Right hindlimb (tissue), 1 donor: ENCODE results near the gene ME1.
"Not testable (repeated sequence)": the region's sequence is repeated elsewhere in the genome, so short reads cannot be mapped to it uniquely, and the experiment has no call there.

Experiments used
- DNase-seq: peaks from one replicate; pipeline ENCODE4 v3.0.0-alpha.2; 2018

Gene ME1

DNA sequence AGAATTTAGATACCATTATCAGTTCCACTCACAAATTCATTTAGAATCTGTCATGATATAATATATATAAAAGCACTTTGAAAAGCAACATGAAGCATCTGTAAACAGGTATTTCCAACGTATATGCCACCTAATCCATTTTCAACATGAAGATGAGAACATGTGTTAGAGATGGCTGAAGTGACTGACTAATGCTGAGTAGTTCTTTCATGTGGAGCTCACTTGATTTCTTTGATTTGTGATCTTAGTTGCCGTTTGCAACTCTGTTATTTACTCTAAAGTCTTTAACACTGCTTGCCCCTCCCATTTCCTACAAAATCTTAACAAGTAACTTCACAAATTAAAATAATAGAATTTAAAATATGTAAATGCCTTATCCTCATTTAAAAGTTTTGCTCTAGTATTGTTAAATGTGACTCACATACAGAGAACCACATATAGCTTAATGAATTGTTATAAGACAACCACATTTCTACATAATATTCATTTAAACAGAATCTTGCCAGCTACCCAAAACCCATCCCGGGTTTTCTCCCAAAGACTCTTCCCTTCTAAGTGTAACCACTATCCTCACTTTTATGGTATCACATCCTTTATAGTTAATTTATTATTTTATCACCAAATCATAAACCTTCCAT lies 78.3 kb downstream of the ME1 start:
- DNase-seq = no peak

DNA sequence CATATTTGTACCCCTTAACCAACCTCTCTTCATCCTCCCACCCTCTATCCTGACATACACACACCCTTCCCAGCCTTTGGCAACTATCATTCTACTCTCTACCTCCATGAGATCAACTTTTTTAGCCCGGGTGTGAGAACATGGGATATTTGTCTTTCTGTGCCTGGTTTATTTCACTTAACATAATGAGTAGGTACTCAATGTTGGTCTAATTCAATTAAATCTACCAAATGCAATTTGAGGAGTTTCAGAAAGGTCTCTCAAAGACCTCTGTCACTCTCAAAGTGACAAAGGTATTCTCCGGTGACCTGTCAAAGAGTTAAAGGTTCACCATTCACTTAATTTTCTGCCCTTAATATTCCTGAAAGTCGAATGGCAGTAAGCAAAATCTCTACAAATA lies 87.7 kb downstream of the ME1 start:
- no peak for DNase-seq

DNA sequence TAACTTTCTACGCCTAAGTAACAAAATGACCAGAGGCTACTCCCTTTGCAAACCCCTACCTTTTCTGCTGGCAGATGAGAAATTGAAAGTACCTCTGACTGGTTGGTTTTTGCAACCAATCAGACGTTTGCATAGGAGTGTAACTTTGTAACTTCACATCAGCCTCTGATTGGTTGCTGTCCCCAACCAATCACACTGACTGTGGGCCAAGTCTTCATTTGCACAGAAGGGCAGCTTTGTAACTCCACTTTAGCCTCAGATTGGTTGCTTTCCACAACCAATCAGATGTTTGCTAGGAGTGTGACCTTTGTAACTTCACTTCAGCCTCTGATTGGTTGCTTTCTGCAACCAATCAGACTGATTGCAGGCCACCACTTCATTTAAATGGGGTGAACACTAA lies 89.1 kb downstream of the ME1 start:
- DNase-seq = no peak

DNA sequence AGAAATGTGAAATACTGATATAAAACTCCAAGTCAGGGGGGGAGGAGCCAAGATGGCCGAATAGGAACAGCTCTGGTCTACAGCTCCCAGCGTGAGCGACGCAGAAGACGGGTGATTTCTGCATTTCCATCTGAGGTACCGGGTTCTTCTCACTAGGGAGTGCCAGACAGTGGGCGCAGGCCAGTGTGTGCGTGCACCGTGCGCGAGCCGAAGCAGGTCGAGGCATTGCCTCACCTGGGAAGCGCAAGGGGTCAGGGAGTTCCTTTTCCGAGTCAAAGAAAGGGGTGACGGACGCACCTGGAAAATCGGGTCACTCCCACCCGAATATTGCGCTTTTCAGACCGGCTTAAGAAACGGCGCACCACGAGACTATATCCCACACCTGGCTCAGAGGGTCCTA lies 96.9 kb downstream of the ME1 start:
- DNase-seq = not testable (repeated sequence)

DNA sequence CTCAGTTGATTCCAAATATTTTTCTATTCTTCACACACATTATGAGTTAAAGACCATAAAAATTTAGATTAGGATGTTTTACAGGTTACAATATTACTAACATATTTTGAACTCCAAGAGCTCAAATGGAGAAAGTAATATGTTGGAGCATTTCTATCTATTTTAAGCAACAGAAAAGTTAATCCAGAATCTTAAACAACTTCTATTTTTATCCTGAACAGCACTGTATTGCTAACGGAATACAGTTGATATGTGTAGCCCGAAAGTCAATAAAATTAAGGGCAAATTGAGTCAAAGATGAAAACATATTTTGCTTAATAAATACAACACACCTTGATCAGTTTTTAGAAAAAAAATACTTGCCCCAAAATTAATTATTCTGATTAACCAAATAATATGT lies 97.4 kb downstream of the ME1 start:
- DNase-seq = no peak

DNA sequence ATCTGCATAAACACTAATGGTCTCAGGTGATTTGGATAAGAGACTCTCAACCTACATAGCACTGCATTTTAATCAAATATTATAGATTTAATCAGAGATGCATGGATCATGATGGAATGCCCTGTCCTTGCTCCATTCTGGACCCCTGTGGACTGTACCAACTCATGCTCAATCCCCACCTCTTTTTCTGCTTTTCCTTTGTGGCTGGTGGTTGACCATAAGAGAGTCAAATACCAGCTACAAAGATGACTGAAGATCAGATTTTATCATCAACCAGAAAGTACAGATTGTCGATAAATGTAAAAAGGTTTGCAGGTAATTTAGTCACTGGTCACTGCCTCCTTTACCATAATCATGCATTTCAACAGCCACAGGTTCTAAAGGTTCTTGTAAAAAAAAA lies 116.2 kb downstream of the ME1 start:
- no peak for DNase-seq

DNA sequence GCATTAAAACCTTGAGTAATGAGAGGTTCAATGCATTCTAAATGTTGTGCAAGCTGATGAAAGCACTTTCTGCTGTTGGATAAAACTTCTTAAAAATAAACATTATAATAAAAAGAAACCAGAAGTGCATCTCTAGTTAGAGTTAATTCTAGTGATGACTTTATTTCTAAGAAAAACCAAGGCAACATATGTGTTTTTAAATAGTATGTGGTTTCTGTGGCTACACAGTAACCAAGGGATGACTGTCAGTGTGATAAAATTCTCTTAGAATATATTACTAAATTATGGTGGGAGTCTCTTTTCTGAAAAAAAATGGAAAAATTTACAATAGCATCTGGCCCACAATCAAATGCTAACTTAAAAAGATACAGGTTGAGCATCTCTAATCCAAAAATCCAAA lies 117.0 kb downstream of the ME1 start:
- DNase-seq = no peak

DNA sequence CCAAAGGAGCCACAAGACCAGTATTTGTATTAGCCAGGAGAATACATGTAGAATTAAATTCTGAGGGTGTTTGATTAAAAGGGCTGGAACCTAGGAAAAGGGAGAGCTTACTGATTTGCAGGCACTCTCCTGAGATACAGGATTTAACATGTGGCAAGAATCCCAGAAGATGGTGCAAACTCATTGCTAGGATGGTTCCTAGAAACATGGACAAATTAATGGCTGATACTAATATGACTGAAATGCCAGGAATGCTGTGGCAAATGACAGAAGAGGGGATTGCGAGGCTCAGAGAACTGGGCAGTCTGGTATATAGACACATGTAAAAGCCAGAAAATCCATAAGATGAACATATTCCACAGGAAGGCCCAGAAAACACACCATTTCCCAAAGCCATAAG lies 119.6 kb downstream of the ME1 start:
- no peak for DNase-seq

DNA sequence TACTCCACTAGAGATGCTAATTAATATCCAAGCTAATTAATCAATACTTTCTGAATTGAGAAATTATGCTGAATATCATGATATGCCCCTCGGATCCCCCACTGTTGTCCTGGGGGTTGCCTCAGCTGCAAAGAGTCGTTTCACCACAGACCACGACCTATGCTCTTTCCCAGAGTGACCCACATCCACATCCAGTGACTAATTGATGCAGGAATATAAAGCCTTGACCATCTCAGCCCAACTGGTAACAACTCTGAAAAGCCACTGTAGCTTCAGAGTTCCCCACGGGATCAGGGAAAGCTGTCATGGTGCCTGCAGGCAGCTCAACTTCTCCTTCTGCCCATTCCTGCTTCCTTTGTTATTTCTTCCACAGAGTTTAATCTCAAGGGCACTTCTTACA lies 120.8 kb downstream of the ME1 start:
- no peak for DNase-seq

DNA sequence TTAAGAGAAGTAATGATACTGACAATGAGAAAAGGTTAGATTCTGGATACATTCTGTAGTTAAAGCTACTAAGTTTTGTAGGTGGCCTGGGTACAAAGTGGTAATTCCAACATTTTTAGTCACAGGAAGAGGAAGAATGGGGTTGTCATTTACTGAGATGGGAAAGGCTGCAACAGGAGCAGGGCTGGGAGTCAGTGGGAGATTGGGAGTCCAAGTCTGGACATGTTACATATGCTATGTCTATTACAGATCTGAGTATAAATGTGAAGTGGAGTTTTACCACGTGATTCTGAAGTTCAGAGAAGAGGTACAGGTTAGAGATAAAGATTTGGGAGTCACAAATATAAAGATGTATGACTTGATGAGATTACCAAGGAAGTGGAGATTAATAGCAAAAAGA lies 121.5 kb downstream of the ME1 start:
- DNase-seq = no peak

DNA sequence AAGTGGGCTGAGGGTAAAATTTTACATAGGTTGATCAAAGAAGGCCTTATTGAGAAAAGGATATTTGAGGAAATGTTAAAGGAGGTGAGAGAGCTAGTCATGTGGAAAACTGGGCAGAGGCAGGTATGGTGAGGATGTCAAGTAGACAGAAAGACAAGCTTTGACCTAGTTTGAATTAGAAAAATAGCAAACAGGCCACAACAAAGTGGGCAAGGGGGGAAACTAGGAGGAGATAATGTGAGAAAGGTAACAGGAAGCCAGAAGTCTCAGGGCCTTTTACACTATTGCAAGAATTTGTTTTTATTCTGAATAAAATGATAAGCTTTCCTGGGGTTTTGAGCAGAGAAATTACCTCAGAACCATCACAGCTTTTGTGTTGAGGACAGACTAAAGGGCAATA lies 122.0 kb downstream of the ME1 start:
- no peak for DNase-seq

DNA sequence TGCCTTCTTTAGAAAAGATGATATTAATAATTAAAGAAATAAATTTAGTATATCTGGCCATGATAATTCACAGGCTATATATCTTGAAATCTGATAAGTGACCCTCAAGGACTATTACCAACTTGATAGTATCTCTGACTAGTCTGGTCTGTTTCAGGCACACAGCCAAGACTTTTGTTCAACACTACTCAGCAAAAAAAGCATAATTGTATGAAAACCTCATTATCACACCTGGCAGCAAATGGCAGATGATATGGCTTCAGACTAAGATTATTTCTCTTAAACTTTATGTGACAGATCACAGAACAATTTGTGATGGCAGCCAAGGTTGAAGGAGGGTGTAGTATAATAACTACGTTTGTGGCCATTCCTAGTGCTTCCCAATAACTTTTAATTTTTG lies 123.0 kb downstream of the ME1 start:
- no peak for DNase-seq

DNA sequence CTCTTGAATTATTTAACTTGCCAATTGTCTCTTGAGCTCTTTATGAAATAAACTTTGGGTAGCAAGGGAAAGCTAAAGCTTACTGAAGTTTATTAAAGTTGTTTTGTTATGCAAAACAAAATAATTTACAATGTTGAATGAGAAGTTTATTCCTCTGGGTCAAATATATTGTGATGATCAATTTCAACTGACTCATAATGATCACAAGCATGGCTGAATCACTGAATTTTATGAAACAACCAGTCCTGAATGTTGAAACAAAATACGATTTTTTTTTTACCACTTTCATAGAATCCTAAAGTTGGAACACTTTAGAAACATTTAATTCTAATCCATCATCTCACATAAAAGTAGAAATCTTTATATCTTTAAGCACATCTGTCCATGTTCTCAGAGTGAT lies 127.4 kb downstream of the ME1 start:
- no peak for DNase-seq

DNA sequence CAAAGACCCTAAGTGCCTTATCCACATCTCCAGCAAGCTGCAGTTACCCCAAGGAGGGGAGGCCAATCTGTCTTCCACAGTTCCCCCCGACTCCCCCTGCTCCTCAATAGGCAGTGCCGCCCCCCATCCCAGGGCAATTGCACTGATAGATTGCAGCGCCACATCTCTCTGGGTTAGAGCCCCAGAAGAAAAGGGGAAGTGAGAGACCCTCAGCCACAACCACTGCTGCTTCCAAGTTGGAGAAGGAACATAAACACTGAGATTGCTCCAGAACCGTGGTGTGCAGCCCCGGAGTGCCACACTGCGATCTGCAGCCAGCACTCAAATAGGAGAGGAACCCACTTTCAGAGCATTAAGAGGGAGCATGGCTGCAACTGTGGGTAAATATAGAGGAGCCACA lies 136.2 kb downstream of the ME1 start:
- DNase-seq = no peak

DNA sequence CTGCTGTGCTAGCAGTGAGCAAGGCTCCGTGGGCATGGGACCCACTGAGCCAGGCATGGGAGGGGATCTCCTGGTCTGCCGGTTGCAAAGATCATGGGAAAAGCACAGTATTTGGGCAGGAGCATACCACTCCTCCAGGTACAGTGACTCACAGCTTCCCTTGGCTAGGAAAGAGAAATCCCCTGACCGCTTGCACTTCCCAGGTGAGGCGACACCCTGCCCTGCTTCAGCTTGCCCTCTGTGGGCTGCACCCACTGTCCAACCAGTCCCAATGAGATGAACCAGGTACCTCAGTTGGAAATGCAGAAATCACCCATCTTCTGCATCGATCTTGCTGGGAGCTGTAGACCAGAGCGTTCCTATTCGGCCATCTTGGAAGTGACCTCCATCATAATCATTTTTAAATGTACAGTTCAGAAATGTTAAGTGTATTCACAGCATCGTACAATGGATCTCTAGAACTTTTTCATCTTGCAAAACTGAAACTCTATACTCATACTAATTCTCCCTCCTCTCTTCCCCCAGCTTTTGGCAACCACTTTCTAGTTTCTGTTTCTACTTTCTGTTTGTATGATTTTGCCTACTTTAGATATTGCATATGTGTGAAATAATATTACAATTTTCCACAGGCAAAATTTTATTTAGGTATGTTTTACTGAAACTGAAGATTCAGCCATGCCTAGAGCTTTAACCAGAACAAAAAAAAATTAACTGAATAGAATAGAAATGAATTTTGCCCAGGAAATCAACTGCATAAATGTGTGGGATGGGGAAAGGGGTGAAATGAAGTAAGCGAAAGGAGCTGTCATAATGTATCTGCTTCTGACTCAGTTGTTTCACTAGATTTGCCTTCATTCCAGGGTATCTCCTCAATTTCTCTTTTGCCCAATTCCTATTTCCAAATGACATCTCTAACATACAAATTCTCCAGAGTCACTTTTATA lies 137.7 kb downstream of the ME1 start:
- DNase-seq = no peak

DNA sequence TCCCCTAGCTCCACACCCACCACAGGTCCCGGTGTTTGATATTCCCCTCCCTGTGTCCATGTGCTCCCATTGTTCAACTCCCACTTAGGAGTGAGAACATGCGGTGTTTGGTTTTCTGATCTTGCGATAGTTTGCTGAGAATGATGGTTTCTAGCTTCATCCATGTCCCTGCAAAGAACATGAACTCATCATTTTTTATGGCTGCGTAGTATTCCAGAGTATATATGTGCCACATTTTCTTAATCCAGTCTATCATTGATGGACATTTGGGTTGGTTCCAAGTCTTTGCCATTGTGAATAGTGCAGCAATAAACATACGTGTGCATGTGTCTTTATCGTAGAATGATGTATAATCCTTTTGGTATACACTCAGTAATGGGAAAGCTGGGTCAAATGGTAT lies 143.6 kb downstream of the ME1 start:
- not testable (repeated sequence) for DNase-seq

DNA sequence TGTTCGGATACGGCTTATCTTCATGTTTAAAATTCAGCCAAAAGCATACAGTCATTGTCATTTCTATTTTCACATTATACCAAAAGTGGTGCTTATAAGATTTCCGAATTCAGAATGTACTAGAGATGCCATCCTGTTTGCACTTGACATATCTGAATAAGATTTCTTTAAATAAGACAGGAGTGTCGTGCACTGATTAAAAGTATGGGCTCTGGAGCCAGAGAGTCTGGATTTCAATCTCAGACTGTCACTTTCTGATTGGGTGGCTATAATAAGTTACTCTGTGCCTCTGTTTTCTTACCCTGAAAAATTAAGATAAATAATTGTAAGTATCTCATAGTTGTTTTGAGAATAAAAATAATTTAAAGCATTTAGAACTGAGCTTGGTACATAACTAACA lies 144.9 kb downstream of the ME1 start:
- DNase-seq = no peak

DNA sequence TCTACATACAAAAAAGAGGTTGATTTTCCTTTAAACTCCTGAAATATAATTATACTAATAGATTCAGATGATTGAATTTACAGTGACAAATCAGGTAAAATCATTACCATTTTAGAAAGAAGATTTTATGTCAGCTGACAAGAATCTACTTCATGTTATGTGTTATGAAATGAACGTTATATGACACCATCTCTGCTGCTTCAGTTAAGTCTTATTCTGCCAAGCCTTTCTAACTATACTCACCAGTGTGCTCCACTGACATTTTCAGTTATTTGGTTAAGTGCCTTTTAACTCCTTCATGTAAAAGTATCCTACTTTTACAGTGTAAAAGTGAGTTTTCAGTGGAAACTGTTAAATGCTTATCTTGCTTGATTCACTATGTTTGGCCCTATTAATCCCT lies 157.3 kb downstream of the ME1 start:
- DNase-seq = no peak

DNA sequence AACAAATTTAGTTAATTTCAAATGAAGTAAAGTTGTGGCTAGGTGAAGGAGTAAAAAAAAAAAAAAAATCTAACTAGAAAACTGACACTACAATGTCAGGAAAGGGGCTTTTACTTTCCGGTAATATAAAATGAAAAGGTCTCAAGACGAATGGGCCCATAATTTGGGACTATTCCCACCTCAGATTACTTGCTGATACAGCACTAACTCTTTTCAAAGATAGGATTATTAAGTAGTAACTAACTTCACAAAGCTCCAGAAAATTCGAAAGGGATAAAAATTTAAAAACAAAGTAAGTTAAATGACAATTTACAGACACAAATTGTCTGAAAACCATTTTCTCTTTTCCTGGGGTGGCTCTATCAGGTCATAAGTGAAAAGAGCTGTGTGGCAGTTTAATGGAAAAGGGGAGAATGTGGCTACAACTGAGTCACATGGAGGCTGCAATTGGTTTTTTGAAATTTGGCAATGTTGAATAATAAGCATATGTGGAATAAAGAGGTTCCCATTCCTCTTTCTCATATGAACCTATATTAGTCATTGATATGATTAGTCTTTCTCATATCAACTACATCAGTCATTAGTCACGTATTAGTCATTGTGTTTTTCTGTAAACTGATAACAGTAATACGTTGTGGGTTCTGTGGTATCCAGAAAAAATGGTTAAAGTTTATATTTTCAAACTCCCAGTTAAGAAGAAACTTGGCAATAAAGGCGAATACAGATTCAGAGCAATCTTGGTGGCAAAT lies 159.7 kb downstream of the ME1 start:
- no peak for DNase-seq

DNA sequence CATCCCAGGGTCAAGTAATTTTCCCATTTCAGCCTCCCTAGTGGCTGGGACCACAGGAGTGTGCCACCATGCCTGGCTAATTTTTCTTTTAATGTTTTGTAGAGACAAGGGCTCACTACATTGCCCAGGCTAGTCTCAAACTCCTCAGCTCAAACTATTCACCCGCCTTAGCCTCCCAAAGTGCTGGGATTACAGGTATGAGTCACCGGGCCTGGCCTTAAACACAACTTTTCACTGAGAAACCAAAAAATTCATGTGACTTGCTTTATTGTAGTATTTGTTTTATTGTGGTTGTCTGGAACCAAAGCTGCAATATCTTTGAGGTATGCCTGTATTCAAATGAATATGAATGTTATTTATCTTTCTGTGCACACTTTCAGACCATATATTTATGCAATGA lies 165.5 kb downstream of the ME1 start:
- no peak for DNase-seq

DNA sequence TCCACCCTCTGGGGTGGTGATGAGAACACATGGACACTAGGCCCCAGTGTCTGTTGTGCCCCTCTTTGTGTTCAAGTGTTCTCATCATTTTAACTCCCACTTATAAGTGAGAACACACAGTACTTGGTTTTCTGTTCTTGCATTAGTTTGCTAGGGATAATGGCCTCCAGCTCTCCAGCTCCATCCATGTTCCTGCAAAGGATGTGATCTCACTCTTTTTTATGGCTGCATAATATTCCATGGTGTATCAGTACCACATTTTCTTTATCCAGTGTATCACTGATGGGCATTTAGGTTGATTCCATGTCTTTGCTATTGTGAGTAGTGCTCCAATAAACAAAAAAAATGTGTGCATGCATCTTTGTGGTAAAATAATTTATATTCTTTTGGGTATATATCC lies 170.3 kb downstream of the ME1 start:
- no peak for DNase-seq

DNA sequence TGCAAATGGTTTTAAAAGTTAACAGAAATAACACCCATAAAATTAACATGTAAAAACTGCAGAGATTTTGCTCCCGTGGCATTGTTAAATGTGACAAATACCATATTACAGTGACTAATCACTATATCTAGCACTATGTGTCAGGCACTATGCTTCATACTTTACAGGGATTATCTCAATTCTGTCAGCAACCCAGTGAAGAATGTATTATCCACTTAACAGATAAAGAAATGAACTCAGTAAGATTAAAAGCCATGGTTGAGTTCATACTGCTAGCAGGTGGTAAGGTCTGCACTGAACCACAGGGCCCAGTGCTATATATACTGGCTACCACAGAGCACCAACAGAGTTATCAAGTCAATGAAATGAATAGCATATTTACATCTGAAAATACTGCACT lies 172.3 kb downstream of the ME1 start:
- no peak for DNase-seq

DNA sequence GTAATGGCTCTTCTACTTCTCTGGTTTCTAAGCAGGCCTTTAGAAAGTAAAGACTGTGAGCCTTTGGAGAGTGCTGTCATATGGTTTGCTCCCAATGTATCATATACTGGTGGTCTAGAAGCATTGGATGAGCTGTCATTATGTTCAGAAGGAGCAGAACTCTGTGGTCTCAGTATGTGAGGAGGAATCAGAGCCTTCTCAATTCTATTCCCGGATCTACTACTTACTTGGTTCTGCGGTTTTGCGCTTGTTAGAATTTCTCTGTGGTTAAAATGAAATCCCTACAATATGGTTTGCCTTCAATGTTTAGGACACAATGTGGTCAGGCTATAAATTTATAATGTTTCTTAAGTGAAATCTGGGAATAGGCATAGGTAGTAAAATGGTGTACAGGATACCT lies 173.1 kb downstream of the ME1 start:
- no peak for DNase-seq

DNA sequence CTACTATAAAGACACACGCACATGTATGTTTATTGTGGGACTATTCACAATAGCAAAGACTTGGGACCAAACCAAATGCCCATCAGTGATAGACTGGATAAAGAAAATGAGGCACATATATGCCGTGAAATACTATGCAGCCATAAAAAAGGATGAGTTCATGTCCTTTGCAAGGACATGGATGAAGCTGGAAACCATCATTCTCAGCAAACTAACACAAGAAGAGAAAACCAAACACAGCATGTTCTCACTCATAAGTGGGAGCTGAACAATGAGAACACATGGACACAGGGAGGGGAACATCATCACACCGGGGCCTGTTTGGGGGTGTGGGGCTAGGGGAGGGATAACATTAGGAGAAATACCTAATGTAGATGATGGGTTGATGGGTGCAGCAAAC lies 174.1 kb downstream of the ME1 start:
- not testable (repeated sequence) for DNase-seq
